IMR-90 (cell line): ENCODE data around the gene MTA2. TPM values are rescaled to one million over a fixed set of nuclear protein-coding genes. Genes with fewer than 3 reads are reported as not detected.

Source experiments
- ATAC-seq: fragments of 200-7000 bp; cut with Tn5 transposase; 2 replicates; pipeline ENCODE4 v1.9.1; 2020; ENCODE audit warnings: low read depth, mild to moderate bottlenecking, moderate library complexity
- BruUV-seq: library from RNA; stranded (reverse); fragments of 400-500 nt; replicated peaks from 2 replicates; lab custom pipeline; 2021; lab: Mats Ljungman, UMichigan
- CTCF ChIA-PET: fragments of 300-600 bp; formaldehyde crosslinking; extraction: SDS; loops from one replicate; lab custom pipeline; 2021; ENCODE audit warnings: antibody characterized with exemption; lab: Yijun Ruan, JAX
- POLR2A ChIA-PET: fragments of 300-600 bp; sonication (Branson Sonifier 250); formaldehyde crosslinking; loops from one replicate; lab custom pipeline; 2022; ENCODE audit warnings: antibody characterized with exemption; ENCODE audit not compliant: unreplicated experiment; lab: Charles Lee
- DNase-seq: peaks from one replicate; pipeline ENCODE4 v3.0.0; 2013
- H2AFZ ChIP-seq: replicated peaks from 2 replicates; pipeline ENCODE3; 2013; ENCODE audit warnings: low read length, mild to moderate bottlenecking; ENCODE audit not compliant: poor library complexity
- H2AK5ac ChIP-seq: 2 replicates; pipeline ENCODE4 v1.6.1; 2013; ENCODE audit warnings: low read depth, low read length, inconsistent platforms
- H2AK9ac ChIP-seq: replicated peaks from 2 replicates; pipeline ENCODE3; 2013; ENCODE audit warnings: mild to moderate bottlenecking, low read depth, low read length, moderate library complexity; ENCODE audit not compliant: poor library complexity
- H2BK120ac ChIP-seq: 2 replicates; pipeline ENCODE4 v1.6.1; 2013; ENCODE audit warnings: low read depth, low read length, inconsistent platforms
- H2BK15ac ChIP-seq: 3 replicates; pipeline ENCODE4 v1.6.1; 2013; ENCODE audit warnings: low read depth, low read length, inconsistent platforms
- H2BK20ac ChIP-seq: 2 replicates; pipeline ENCODE4 v1.6.1; 2013; ENCODE audit warnings: low read depth, mild to moderate bottlenecking, inconsistent platforms, low read length, moderate library complexity
- H2BK5ac ChIP-seq: 2 replicates; pipeline ENCODE4 v1.6.1; 2013; ENCODE audit warnings: mild to moderate bottlenecking, low read depth, low read length, inconsistent platforms; ENCODE audit not compliant: poor library complexity, severe bottlenecking
- H3K14ac ChIP-seq: replicated peaks from 2 replicates; pipeline ENCODE4 v1.6.1; 2013; ENCODE audit warnings: low read depth, low read length, inconsistent platforms
- H3K18ac ChIP-seq: 2 replicates; pipeline ENCODE4 v1.6.1; 2013; ENCODE audit warnings: low read depth, low read length, control low read depth
- H3K23ac ChIP-seq: 2 replicates; pipeline ENCODE4 v1.6.1; 2013; ENCODE audit warnings: low read depth, low read length, inconsistent platforms
- H3K27ac ChIP-seq: 2 replicates; pipeline ENCODE4 v1.5.1; 2013; ENCODE audit warnings: mild to moderate bottlenecking, control low read depth, low read length; ENCODE audit not compliant: insufficient read depth
- H3K27me3 ChIP-seq: 2 replicates; pipeline ENCODE4 v1.6.1; 2013; ENCODE audit warnings: low read length; ENCODE audit not compliant: control insufficient read depth, insufficient read depth
- H3K36me3 ChIP-seq: 2 replicates; pipeline ENCODE4 v1.6.1; 2013; ENCODE audit warnings: low read length, mixed read lengths; ENCODE audit not compliant: control insufficient read depth, insufficient read depth
- H3K4ac ChIP-seq: 2 replicates; pipeline ENCODE4 v1.6.1; 2013; ENCODE audit warnings: low read depth, low read length, inconsistent platforms
- H3K4me1 ChIP-seq: 2 replicates; pipeline ENCODE4 v1.6.1; 2013; ENCODE audit warnings: low read length, mixed read lengths; ENCODE audit not compliant: control insufficient read depth, insufficient read depth
- H3K4me2 ChIP-seq: 2 replicates; pipeline ENCODE4 v1.6.1; 2013; ENCODE audit warnings: low read depth, mild to moderate bottlenecking, control low read depth, low read length, moderate library complexity
- H3K4me3 ChIP-seq: 2 replicates; pipeline ENCODE4 v1.5.1; 2013; ENCODE audit warnings: low read depth, mild to moderate bottlenecking, control low read depth, low read length, moderate library complexity; ENCODE audit not compliant: insufficient read depth
- H3K56ac ChIP-seq: 2 replicates; pipeline ENCODE4 v1.6.1; 2013; ENCODE audit warnings: low read length, inconsistent platforms; ENCODE audit not compliant: insufficient read depth; ENCODE audit errors: extremely low read depth
- H3K79me1 ChIP-seq, 2 experiments: 2 replicates each; pipeline ENCODE4 v1.6.1; 2013; ENCODE audit warnings: low read length in 2 of 2, inconsistent platforms in 1 of 2, low read depth in 1 of 2
- H3K9ac ChIP-seq: 2 replicates; pipeline ENCODE4 v1.6.1; 2013; ENCODE audit warnings: low read depth, low read length, control low read depth
- H3K9me1 ChIP-seq: 2 replicates; pipeline ENCODE4 v1.6.1; 2013; ENCODE audit warnings: low read length, inconsistent platforms; ENCODE audit not compliant: insufficient read depth
- H3K9me3 ChIP-seq: 2 replicates; pipeline ENCODE4 v1.6.1; 2013; ENCODE audit warnings: low read length; ENCODE audit not compliant: control insufficient read depth, insufficient read depth
- H4K20me1 ChIP-seq: 2 replicates; pipeline ENCODE4 v1.6.1; 2013; ENCODE audit warnings: low read length, inconsistent platforms; ENCODE audit not compliant: insufficient read depth
- H4K5ac ChIP-seq: 2 replicates; pipeline ENCODE4 v1.6.1; 2013; ENCODE audit warnings: mild to moderate bottlenecking, low read depth, low read length, control low read depth
- H4K8ac ChIP-seq, 2 experiments: 2 replicates each; pipeline ENCODE4 v1.6.1; 2013; ENCODE audit warnings: low read depth in 2 of 2, low read length in 2 of 2, control low read depth in 1 of 2, inconsistent platforms in 1 of 2
- H4K91ac ChIP-seq: 2 replicates; pipeline ENCODE4 v1.6.1; 2013; ENCODE audit warnings: low read depth, low read length, inconsistent platforms; ENCODE audit not compliant: insufficient read depth
- BHLHE40 ChIP-seq: fragments of 150-350 bp; IDR thresholded peaks from 2 replicates; pipeline ENCODE4 v1.6.1; 2016; ENCODE audit warnings: mild to moderate bottlenecking, low read depth, low read length
- CEBPB ChIP-seq: IDR thresholded peaks from 2 replicates; pipeline ENCODE4 v1.6.1; 2012; ENCODE audit warnings: low read depth, low read length, improper control_type of control experiment
- CHD1 ChIP-seq: IDR thresholded peaks from 2 replicates; pipeline ENCODE4 v1.6.1; 2012; ENCODE audit warnings: low read depth, low read length, improper control_type of control experiment
- FOS ChIP-seq: fragments of 150-350 bp; IDR thresholded peaks from 2 replicates; pipeline ENCODE4 v1.6.1; 2016; ENCODE audit warnings: low read depth, low read length
- MAFK ChIP-seq: IDR thresholded peaks from 2 replicates; pipeline ENCODE4 v1.6.1; 2012; ENCODE audit warnings: low read depth, low read length, improper control_type of control experiment
- MAZ ChIP-seq: IDR thresholded peaks from 2 replicates; pipeline ENCODE4 v1.6.1; 2012; ENCODE audit warnings: low read depth, mild to moderate bottlenecking, low read length, improper control_type of control experiment, moderate library complexity, borderline replicate concordance
- MXI1 ChIP-seq: IDR thresholded peaks from 2 replicates; pipeline ENCODE4 v1.6.1; 2012; ENCODE audit warnings: low read depth, mild to moderate bottlenecking, low read length, moderate library complexity, borderline replicate concordance
- NFE2L2 ChIP-seq: fragments of 150-350 bp; IDR thresholded peaks from 2 replicates; pipeline ENCODE4 v1.6.1; 2016; ENCODE audit warnings: low read depth, mild to moderate bottlenecking, low read length
- POLR2A ChIP-seq: IDR thresholded peaks from 2 replicates; pipeline ENCODE4 v1.6.1; 2012; ENCODE audit warnings: mild to moderate bottlenecking, low read depth, low read length
- RFX5 ChIP-seq: IDR thresholded peaks from 2 replicates; pipeline ENCODE4 v1.8.0; 2012; ENCODE audit warnings: low read depth, mild to moderate bottlenecking, low read length, moderate library complexity
- SMC3 ChIP-seq: fragments of 150-350 bp; IDR thresholded peaks from 2 replicates; pipeline ENCODE4 v1.6.1; 2016; ENCODE audit warnings: low read depth, mild to moderate bottlenecking, antibody characterized with exemption, low read length, moderate library complexity
- WGBS, 2 experiments: methylation state at CpG; one replicate each; pipeline versions ENCODE4 v1.1.5 to v1.1.7; 2013; ENCODE audit warnings: missing lambda C conversion rate in 2 of 2; ENCODE audit not compliant: insufficient read length in 1 of 2; ENCODE audit errors: extremely low coverage in 2 of 2; 5-methylcytosine and 5-hydroxymethylcytosine counted together
- dilution Hi-C: fragments of 300-500 bp; cut with HindIII; formaldehyde crosslinking; loops from one replicate; pipeline ENCODE4 v1.14.3; 2018; ENCODE audit warnings: low sequenced_read_pairs; ENCODE audit not compliant: unreplicated experiment
- in situ Hi-C: fragments of 300-500 bp; cut with MboI; formaldehyde crosslinking; loops from 3 replicates; pipeline ENCODE4 v1.14.3; 2019; ENCODE audit warnings: low sequenced_read_pairs, inconsistent platforms, mixed read lengths
- intact Hi-C: fragments of 100-400 bp; cut with micrococcal nuclease; formaldehyde crosslinking; loops from 2 replicates; pipeline ENCODE4 v1.10.0; 2022
- polyA plus RNA-seq, 3 experiments: library from polyadenylated mRNA; depleted of rRNA; stranded (reverse); fragments of >200 nt; gene quantifications; 2 replicates each; pipeline ENCODE4 v1.2.3, GENCODE V29; 2012; ENCODE audit warnings: low replicate concordance in 1 of 3
- total RNA-seq: library from RNA; depleted of rRNA; stranded (reverse); fragments of >200 nt; gene quantifications from 2 replicates; pipeline ENCODE4 v1.2.3, GENCODE V29; 2012
- TF ChIP-seq, protein P1 (sequence below): fragments of 150-350 bp; IDR thresholded peaks from 2 replicates; pipeline ENCODE4 v1.6.1; 2016; ENCODE audit warnings: low read depth, mild to moderate bottlenecking, low read length, moderate library complexity, borderline replicate concordance
- TF ChIP-seq, protein P2 (sequence below): fragments of 150-350 bp; IDR thresholded peaks from 2 replicates; pipeline ENCODE4 v1.6.1; 2017; ENCODE audit warnings: mild to moderate bottlenecking, antibody characterized with exemption, low read length, low read depth
- TF ChIP-seq, protein P3 (sequence below): conservative IDR thresholded peaks from 2 replicates; pipeline ENCODE4 v1.5.1; 2012; ENCODE audit warnings: mild to moderate bottlenecking, low read depth, low read length, improper control_type of control experiment

MTA2 gene
- total and polyA plus RNA-seq, 2 of the 4 experiments (the other 2 are of a cell fraction): 34.8 to 136 TPM

DNA sequence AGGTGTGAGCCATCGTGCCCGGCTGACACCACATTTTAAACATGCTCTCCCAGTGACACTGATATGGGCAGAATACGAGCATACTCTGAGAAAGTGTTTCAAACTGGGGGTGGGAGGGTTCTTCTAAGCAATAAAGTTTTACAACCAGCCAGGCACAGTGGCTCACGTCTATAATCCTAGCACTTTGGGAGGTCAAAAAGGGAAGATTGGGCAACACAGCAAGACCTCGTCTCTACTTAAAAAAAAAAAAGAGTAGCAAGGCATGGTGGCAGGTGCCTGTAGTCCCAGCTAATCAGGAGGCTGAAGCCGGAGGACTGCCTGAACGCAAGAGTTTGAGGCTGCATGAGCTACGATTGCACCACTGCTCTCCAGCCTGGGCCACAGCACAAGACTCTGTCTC lies 42.6 kb upstream of the MTA2 start:
- intact Hi-C loops (no loop called here), dilution Hi-C loops (no loop called here), in situ Hi-C loops (no loop called here)
- POLR2A ChIA-PET: no interaction called here
- no CpG with 5 or more reads among the region's 8 CpGs for WGBS, 2 experiments
- Histone ChIP-seq H3K9ac (no peak overlapping the region), H3K56ac (no peak overlapping the region), H4K91ac (no peak overlapping the region), H2BK20ac (no peak overlapping the region), H3K27ac (no peak overlapping the region), H3K9me1 (peaks cover 9% of the 10 kb centered on the region; the same call in 1 of the 2 replicates), H2BK5ac (no peak overlapping the region), H4K5ac (no peak overlapping the region), H3K4me1 (peaks cover 6% of the 10 kb centered on the region; the same call in 1 of the 2 replicates), H3K4ac (no peak overlapping the region), H3K4me2 (no peak overlapping the region), H2AK5ac (no peak overlapping the region), H3K79me1 (peaks cover 5 to 49% of the 10 kb centered on the region in 2 experiments; a peak in 3 of 4 replicates), H4K20me1 (peaks cover 23% of the 10 kb centered on the region; the same call in 1 of the 2 replicates), H3K14ac (no peak overlapping the region), H3K36me3 (peaks cover 36% of the 10 kb centered on the region), H3K27me3 (no peaks in the 10 kb centered on the region), H2AK9ac (no peak overlapping the region), H3K23ac (no peak overlapping the region), H2BK120ac (no peak overlapping the region), H2BK15ac (no peak overlapping the region), H2AFZ (no peak overlapping the region), H4K8ac (no peak overlapping the region), H3K9me3 (no peaks in the 10 kb centered on the region), H3K18ac (no peak overlapping the region), H3K4me3 (no peak overlapping the region)
- ATAC-seq (no peak), DNase-seq (no peak)
- BruUV-seq: no TSS peak
- TF ChIP-seq RFX5: no peak
- no peak for TF ChIP-seq MXI1
- TF ChIP-seq CHD1: no peak
- no peak for TF ChIP-seq MAFK
- no peak for TF ChIP-seq SMC3
- TF ChIP-seq, protein P1, sequence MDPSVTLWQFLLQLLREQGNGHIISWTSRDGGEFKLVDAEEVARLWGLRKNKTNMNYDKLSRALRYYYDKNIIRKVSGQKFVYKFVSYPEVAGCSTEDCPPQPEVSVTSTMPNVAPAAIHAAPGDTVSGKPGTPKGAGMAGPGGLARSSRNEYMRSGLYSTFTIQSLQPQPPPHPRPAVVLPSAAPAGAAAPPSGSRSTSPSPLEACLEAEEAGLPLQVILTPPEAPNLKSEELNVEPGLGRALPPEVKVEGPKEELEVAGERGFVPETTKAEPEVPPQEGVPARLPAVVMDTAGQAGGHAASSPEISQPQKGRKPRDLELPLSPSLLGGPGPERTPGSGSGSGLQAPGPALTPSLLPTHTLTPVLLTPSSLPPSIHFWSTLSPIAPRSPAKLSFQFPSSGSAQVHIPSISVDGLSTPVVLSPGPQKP: no peak
- TF ChIP-seq, protein P2, sequence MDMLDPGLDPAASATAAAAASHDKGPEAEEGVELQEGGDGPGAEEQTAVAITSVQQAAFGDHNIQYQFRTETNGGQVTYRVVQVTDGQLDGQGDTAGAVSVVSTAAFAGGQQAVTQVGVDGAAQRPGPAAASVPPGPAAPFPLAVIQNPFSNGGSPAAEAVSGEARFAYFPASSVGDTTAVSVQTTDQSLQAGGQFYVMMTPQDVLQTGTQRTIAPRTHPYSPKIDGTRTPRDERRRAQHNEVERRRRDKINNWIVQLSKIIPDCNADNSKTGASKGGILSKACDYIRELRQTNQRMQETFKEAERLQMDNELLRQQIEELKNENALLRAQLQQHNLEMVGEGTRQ: no peak
- TF ChIP-seq, protein P3, sequence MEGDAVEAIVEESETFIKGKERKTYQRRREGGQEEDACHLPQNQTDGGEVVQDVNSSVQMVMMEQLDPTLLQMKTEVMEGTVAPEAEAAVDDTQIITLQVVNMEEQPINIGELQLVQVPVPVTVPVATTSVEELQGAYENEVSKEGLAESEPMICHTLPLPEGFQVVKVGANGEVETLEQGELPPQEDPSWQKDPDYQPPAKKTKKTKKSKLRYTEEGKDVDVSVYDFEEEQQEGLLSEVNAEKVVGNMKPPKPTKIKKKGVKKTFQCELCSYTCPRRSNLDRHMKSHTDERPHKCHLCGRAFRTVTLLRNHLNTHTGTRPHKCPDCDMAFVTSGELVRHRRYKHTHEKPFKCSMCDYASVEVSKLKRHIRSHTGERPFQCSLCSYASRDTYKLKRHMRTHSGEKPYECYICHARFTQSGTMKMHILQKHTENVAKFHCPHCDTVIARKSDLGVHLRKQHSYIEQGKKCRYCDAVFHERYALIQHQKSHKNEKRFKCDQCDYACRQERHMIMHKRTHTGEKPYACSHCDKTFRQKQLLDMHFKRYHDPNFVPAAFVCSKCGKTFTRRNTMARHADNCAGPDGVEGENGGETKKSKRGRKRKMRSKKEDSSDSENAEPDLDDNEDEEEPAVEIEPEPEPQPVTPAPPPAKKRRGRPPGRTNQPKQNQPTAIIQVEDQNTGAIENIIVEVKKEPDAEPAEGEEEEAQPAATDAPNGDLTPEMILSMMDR: no peak
- TF ChIP-seq FOS: no peak
- TF ChIP-seq MAZ: no peak
- TF ChIP-seq NFE2L2: no peak
- no peak for TF ChIP-seq POLR2A
- no peak for TF ChIP-seq CEBPB
- TF ChIP-seq BHLHE40: no peak
- CTCF ChIA-PET: interaction anchor here (1.1 kb wide), 1 partner anchor 21 kb away, joined by 3 read pairs; no protein-coding TSS in a partner anchor
